HG02884 (cell line): ENCODE results near the gene ENGASE.

ENCODE experiments used
- ATAC-seq: cut with Tn5 transposase; IDR thresholded peaks from one replicate; pipeline ENCODE4 v1.9.1; 2021; ENCODE audit warnings: mild to moderate bottlenecking, moderate library complexity; ENCODE audit not compliant: unreplicated experiment

Gene ENGASE

GRCh38 chr17:79135011-79135410, 60.4 kb downstream of the ENGASE start:
- ATAC-seq, result no peak

GRCh38 chr17:79135628-79136405, 61.2 kb downstream of the ENGASE start:
- no peak for ATAC-seq
